Adrenal gland (tissue), 12 donors: ENCODE results near the gene XYLT1. TPM values are rescaled to one million over a fixed set of nuclear protein-coding genes. Genes with fewer than 3 reads are reported as not detected.

Experiments
- DNase-seq, 7 donors: peaks; one replicate each; pipeline ENCODE4 v3.0.0-alpha.2; 2019 to 2020
- H3K27ac ChIP-seq, 5 donors: fragments of 200-600 bp; sonication (generic) in 4 of 5; 1 replicate in 3 of 5; 2 replicates in 2 of 5; pipeline versions ENCODE4 v1.5.1 to v1.8.0; 2016 to 2020; ENCODE audit warnings: mild to moderate bottlenecking in 1 of 5
- H3K27me3 ChIP-seq: fragments of 200-600 bp; 2 replicates; pipeline ENCODE4 v1.8.0; 2021
- H3K36me3 ChIP-seq, 2 donors: fragments of 200-600 bp; replicated peaks in 1 of 2; 1 replicate in 1 of 2; 2 replicates in 1 of 2; pipeline versions ENCODE4 v1.5.1 to v1.8.0; 2018 to 2022
- H3K4me1 ChIP-seq, 2 donors: fragments of 200-600 bp; replicated peaks in 1 of 2; 1 replicate in 1 of 2; 2 replicates in 1 of 2; pipeline versions ENCODE4 v1.5.1 to v1.8.0; 2018 to 2021
- H3K4me3 ChIP-seq, 4 donors: fragments of 200-600 bp; sonication (generic) in 3 of 4; one replicate each; pipeline ENCODE4 v1.5.1; 2016 to 2018
- H3K9me3 ChIP-seq, 3 donors: fragments of 200-600 bp; sonication (generic) in 1 of 3; replicated peaks in 1 of 3; 1 replicate in 2 of 3; 2 replicates in 1 of 3; pipeline versions ENCODE4 v1.5.1 to v1.8.0; 2016 to 2021
- CTCF ChIP-seq, 6 experiments: fragments of 450-650 bp in 4 of 6; fragments of 200-600 bp in 2 of 6; sonication (generic) in 1 of 6; IDR thresholded peaks; 1 replicate in 5 of 6; 2 replicates in 1 of 6; pipeline versions ENCODE4 v1.5.1 to v1.8.0; 2016 to 2021; ENCODE audit warnings: antibody characterized with exemption in 6 of 6, mild to moderate bottlenecking in 2 of 6, moderate library complexity in 1 of 6
- POLR2A ChIP-seq, 2 donors: fragments of 450-650 bp; IDR thresholded peaks; one replicate each; pipeline ENCODE4 v1.6.1; 2017; ENCODE audit warnings: antibody characterized with exemption in 2 of 2, mild to moderate bottlenecking in 2 of 2, moderate library complexity in 1 of 2
- WGBS, 4 donors: extraction: QIAGEN DNeasy Blood & Tissue Kit in 2 of 4; methylation state at CpG; one replicate each; pipeline versions ENCODE4 v1.1.5 to v1.1.7; 2013 to 2017; 5-methylcytosine and 5-hydroxymethylcytosine counted together
- intact Hi-C, 2 donors: fragments of 100-400 bp; cut with DNase I; formaldehyde crosslinking; loops; one replicate each; pipeline versions ENCODE4 v1.14.1 to v1.15.0; 2022 to 2023
- polyA plus RNA-seq, 3 donors: library from polyadenylated mRNA; stranded (reverse); fragments of 200-250 nt in 2 of 3; fragments of 350-450 nt in 1 of 3; fragmentation: Illumina TruSeq in 1 of 3; extraction: RNeasy Lipid Tissue Mini Kit (QIAGEN cat#74804) in 1 of 3; gene quantifications; one replicate each; pipeline ENCODE4 v1.2.3, GENCODE V29; 2013 to 2014
- total RNA-seq, 9 donors: library from RNA; depleted of rRNA in 4 of 9; stranded (reverse); fragments of >200 nt in 4 of 9; fragments of 120-200 nt in 1 of 9; fragmentation: NEBNext Ultra II Directional in 1 of 9; extraction: Animal tissue kit (Norgen Biotek cat#: 25700) in 1 of 9; gene quantifications; one replicate each; pipeline versions ENCODE4 v1.1.0 to v1.2.4, GENCODE V29; 2013 to 2023
- donor health status: healthy with polysubstance abuse.
- donor health status: Bipolar disorder and iron deficiency.
- donor health status: DM: yes; HTN: yes; CAD: no.
- donor health status: DM: no; HTN: no; CAD: no.
- donor health status: DM: no; HTN: no; CAD: no.
- donor health status: DM: yes; HTN: yes; CAD: no.

Gene XYLT1
- total and polyA plus RNA-seq, 12 donors, result 1.3 to 67.6 (median 16.8) TPM

- Histone ChIP-seq H3K4me1 (peaks cover 0 to 10% of the 10 kb centered on the region in 2 donors), H3K27me3 (no peaks in the 10 kb centered on the region), H3K4me3 (no peak overlapping the region), H3K9me3 (no peaks in the 10 kb centered on the region), H3K36me3 (no peaks in the 10 kb centered on the region), H3K27ac (peak overlapping the region in 2 of 5 donors; percentile 14 to 22)
- intact Hi-C loops, result no loop called here
- TF ChIP-seq CTCF (IDR thresholded peaks at IDR 0.05) (no peak), POLR2A (IDR thresholded peaks at IDR 0.05) (no peak)
- WGBS, 4 donors, result 89 to 98% (median 94%) methylated on average over 2 of the region's 2 CpGs
- no peak for DNase-seq
Measured at GRCh38 chr16:17304106-17304490, 166.7 kb downstream of the XYLT1 start.

- Histone ChIP-seq H3K27ac (no peak overlapping the region), H3K36me3 (no peaks in the 10 kb centered on the region), H3K4me1 (peaks cover 0 to 10% of the 10 kb centered on the region in 2 donors), H3K4me3 (no peak overlapping the region), H3K9me3 (no peaks in the 10 kb centered on the region), H3K27me3 (no peaks in the 10 kb centered on the region)
- no peak for DNase-seq
- 78 to 94% (median 83%) methylated on average over 5 of the region's 5 CpGs for WGBS, 4 donors
- intact Hi-C loops, result no loop called here
- TF ChIP-seq POLR2A (IDR thresholded peaks at IDR 0.05) (no peak), CTCF (IDR thresholded peaks at IDR 0.05) (no peak)
Measured at GRCh38 chr16:17303101-17303500, 167.7 kb downstream of the XYLT1 start.

GRCh38 chr16:17302620-17303019 lies 168.1 kb downstream of the XYLT1 start:
- H3K4me1 ChIP-seq, result peaks cover 0 to 10% of the 10 kb centered on the region in 2 donors
- 53 to 67% (median 62%) methylated on average over 3 of the region's 3 CpGs for WGBS, 4 donors
- H3K27me3 ChIP-seq, result no peaks in the 10 kb centered on the region
- TF ChIP-seq CTCF (IDR thresholded peaks at IDR 0.05), result no peak
- TF ChIP-seq POLR2A (IDR thresholded peaks at IDR 0.05), result no peak
- intact Hi-C loops, result no loop called here
- no peak overlapping the region for H3K4me3 ChIP-seq
- no peaks in the 10 kb centered on the region for H3K36me3 ChIP-seq
- H3K9me3 ChIP-seq, result no peaks in the 10 kb centered on the region
- DNase-seq, result no peak
- H3K27ac ChIP-seq, result no peak overlapping the region

GRCh38 chr16:17302214-17302613 lies 168.5 kb downstream of the XYLT1 start:
- WGBS, 4 donors, result 67 to 85% (median 82%) methylated on average over 4 of the region's 4 CpGs
- Histone ChIP-seq H3K27ac (no peak overlapping the region), H3K4me3 (no peak overlapping the region), H3K9me3 (no peaks in the 10 kb centered on the region), H3K27me3 (no peaks in the 10 kb centered on the region), H3K4me1 (peaks cover 0 to 11% of the 10 kb centered on the region in 2 donors), H3K36me3 (no peaks in the 10 kb centered on the region)
- intact Hi-C loops, result no loop called here
- DNase-seq, result no peak
- TF ChIP-seq CTCF (IDR thresholded peaks at IDR 0.05) (no peak), POLR2A (IDR thresholded peaks at IDR 0.05) (no peak)
